HG03025 (cell line): ENCODE measurements around the gene TNPO1.

Source experiments
- ATAC-seq: cut with Tn5 transposase; IDR thresholded peaks from one replicate; pipeline ENCODE4 v1.9.1; 2021; ENCODE audit warnings: mild to moderate bottlenecking, moderate library complexity; ENCODE audit not compliant: unreplicated experiment, low FRiP score

Gene TNPO1

DNA sequence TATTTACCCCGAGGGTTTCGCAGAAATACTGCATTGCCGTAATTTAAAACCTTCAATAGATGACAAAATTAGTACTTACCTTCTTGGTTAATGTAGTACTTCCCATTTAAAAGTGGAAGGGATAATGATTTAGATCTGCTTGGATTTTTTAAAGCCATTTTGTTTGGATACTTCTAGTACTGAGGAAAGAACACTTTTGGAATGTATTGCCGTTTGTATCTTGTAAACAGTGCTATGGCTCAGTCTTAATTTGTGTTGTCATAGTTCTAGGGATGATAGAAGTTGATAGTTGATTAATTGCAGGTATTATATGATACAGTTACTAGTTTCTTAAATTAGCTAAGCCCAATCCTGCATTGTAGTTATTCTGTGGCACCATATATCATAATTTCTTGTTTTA lies 33.1 kb downstream of the TNPO1 start:
- no peak for ATAC-seq

GRCh38 chr5:72850113-72850512 lies 33.7 kb downstream of the TNPO1 start:
- no peak for ATAC-seq

DNA sequence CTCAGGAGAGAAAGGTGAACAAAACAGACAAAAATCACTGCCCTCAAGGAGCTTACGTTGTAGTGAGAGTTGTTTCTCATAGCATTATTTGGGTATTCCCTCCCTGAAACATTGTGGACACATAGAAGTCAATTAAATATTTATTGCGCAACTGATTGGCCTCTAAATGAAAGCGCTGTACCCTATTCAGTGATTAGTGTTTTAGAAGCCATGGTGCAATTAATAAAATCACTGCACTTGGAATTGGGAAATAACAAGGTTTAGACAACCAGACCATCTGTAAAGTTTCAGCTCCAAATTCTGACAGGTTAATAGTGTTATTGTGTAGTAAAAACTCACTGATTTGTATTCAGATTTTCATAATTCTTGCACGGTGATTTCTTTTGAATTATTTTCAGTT lies 35.9 kb downstream of the TNPO1 start:
- ATAC-seq, result no peak

- no peak for ATAC-seq
Observed at GRCh38 chr5:72854419-72854818, 38.0 kb downstream of the TNPO1 start.

- no peak for ATAC-seq
Observed at GRCh38 chr5:72855821-72856220, 39.4 kb downstream of the TNPO1 start.

GRCh38 chr5:72857396-72857795 lies 40.9 kb downstream of the TNPO1 start:
- ATAC-seq, result no peak

DNA sequence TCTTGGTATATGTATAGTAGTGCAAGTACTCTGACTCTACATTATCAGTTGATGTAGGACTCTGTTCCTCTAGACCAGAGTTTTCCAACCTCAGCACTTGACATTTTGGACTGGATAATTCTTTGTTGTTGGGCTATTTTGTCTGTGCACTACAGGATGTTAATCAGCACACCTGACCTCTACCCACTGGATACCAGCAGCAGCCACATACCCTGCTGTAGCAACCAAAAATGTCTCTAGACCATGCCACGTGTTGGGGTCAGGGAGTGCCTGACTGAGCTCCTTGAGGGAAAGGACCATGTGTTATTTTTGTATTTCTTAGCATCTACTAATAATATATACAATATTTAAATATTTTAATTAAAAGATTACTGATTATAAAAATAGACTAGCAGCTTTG lies 42.7 kb downstream of the TNPO1 start:
- ATAC-seq, result no peak

GRCh38 chr5:72860499-72860898 lies 44.0 kb downstream of the TNPO1 start:
- no peak for ATAC-seq

DNA sequence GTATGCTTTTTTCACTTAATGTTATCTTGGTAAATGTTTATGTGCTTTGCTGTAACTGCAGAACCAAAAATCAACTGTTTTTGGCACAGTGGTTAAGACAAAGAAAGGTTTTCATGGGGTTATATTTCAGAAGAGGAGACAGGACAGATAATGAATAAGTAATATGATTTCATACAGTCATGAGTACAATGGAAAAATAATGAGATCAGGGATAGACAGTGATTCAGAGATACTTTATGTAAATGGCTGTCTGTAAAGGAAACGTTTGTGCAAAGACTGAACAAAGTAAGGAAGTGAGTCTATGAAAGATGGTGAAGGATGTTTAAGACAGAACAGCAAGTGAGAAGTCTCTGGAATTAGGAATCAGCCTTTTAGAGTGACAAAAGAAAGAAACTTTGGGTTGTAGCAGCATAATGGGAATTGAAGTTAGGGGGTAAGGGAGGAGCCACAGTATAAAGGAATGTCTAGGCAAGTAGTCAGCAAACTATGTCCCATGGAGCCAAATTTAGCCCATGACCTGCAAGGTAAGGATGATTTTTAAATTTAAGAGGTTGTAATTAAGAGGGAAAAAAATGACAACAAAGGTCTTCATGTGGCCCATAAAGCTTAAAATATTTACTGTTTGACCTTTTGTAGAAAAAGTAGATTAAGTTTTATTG lies 55.0 kb downstream of the TNPO1 start:
- no peak for ATAC-seq

- ATAC-seq, result no peak
Observed at GRCh38 chr5:72878854-72879253, 62.4 kb downstream of the TNPO1 start.

- ATAC-seq, result no peak
Observed at GRCh38 chr5:72882989-72883388, 66.5 kb downstream of the TNPO1 start.

- ATAC-seq, result no peak
Observed at GRCh38 chr5:72883850-72884249, 67.4 kb downstream of the TNPO1 start.

- ATAC-seq, result no peak
Observed at GRCh38 chr5:72884892-72885291, 68.4 kb downstream of the TNPO1 start.

GRCh38 chr5:72885824-72886223 lies 69.4 kb downstream of the TNPO1 start:
- ATAC-seq, result no peak

DNA sequence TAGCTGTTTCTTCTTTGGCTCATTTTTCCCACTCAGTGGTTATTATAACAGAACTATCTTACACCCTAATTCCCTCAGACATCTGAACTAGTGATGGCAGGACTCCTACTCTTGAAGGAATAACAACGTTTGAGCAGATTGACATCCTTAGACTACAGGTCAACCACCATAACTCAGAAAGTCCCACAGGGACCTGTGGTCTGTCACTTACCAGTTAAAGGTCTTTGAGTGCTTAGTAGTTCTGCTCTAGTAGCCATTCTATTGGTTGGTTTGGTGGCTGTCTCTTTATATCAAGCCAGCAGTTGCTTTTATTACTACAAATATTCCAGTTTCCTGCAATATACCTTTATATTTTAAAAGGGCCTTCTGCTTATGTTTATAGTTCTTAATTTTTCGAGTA lies 72.1 kb downstream of the TNPO1 start:
- no peak for ATAC-seq

DNA sequence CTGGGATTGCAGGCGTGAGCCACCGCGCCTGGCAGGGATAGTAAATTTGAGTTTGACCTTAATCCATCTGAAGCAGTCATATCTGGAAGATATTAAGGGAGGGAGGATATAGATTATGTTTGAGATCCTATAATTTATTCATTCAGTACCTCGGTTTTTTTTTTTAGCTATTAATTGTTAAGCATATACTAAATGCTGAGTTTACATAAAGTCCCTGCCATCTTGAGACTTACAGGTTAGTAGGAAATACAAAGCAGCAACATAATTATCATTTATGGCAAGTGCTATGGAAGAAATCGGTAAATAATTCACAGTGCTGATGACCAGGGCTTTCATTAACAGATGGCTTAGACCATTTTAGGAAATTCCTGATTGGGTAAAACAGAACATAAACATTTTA lies 72.9 kb downstream of the TNPO1 start:
- no peak for ATAC-seq

DNA sequence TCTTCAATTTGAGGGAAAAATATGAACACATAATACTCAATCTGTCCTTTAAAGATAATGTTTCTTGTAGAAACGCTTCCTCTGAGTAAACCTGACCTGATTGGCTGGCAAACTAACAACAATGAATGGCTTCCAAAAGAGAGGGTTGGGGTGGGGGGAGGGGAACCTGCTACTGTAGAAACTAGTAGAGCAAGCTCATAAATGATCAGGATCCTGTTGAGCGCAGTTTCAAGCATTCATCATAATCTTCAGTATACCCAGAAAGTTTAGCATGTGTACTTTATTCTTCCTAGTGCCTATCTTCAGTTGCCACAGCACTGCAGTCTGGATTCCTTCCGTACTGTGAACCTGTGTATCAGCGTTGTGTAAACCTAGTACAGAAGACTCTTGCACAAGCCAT lies 76.4 kb downstream of the TNPO1 start:
- ATAC-seq, result no peak

GRCh38 chr5:72895758-72896157 lies 79.3 kb downstream of the TNPO1 start:
- ATAC-seq, result no peak

DNA sequence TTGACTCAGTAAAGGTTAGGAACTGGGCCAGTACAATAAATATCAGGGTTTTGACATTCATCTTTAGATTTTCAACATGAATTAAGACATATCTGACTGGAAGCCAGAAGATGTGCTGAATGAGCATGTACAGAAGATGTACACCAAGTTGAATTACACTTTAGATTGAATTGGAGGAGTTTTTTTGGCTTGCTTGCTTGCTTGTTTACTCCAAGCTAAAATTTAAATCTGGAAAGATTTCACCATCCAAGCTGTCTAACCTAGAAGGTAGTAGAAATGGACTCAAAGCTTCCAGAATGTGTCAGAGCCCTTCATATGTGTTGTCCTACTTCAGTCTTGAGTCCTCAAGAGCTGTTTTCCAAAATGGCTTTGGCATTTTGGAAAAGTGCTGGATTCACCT lies 90.3 kb downstream of the TNPO1 start:
- ATAC-seq, result no peak

GRCh38 chr5:72908664-72909063 lies 92.2 kb downstream of the TNPO1 start:
- ATAC-seq, result no peak

DNA sequence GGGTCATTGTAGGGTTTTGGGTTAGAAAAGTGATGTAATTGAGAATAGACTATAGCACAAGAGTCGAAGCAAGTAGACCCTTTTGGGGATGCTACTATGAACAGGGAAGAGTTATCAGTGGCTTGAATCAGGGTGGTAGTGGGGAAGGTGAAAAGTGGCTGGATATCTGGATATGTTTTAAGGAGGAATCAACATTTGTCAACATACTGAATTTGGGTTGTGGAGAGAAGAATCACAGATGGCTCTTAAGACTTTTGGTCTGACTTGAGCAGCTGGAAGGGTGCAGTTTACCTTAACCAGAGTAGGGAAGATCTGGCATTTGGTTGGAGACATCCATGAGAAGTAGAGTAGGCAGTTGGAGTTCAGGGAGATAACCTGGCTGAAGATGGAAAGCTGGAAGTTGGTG lies 100.9 kb downstream of the TNPO1 start:
- ATAC-seq, result no peak

DNA sequence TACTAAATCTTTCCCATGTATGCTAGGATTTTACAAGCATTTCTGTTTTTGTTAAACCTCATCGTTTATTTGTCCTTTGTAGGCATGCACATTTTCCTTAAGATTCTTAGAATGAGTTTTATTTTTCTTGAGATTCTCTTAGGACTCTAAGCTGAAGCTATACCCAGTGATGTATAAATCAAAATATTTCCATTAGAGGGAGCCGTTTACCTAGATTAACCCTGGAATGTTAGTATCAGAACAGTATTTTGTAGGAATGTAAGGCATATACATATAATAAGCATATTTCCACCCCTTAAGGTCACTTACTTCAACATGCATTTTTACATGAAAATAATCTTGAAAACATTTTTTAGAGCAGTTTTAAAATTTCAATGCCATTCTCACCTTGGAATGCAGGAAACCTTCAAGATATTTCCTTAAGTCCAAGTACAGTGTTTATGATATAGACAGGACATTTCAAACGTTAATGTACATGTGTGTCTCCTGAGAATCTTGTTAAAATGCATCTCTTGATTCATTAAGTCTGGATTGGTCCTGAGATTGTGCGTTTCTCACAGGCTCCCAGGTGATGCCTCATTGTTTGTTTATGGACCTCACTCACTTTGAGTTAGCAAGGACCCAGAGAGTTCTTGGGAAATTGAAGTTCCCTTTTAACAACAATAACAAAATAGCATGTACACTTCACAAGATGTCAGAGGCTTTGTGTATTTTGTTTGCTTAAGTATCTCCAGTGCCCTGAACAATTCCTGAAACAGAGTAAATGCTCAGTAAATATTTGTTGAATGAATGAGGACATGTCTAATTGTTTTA lies 104.4 kb downstream of the TNPO1 start:
- no peak for ATAC-seq
